Skeletal muscle tissue (tissue), 4 donors: ENCODE results near the gene SLC24A3. TPM values are rescaled to one million over a fixed set of nuclear protein-coding genes. Genes with fewer than 3 reads are reported as not detected.

ENCODE experiments used
- H3K27ac ChIP-seq: one replicate; pipeline ENCODE4 v1.7.0; 2013; ENCODE audit warnings: mild to moderate bottlenecking, low read depth, low read length, inconsistent platforms
- H3K27me3 ChIP-seq, 3 donors: one replicate each; pipeline ENCODE4 v1.7.0; 2013; ENCODE audit warnings: low read length in 3 of 3; ENCODE audit not compliant: control insufficient read depth in 3 of 3, insufficient read depth in 3 of 3
- H3K36me3 ChIP-seq, 3 donors: one replicate each; pipeline ENCODE4 v1.7.0; 2013; ENCODE audit warnings: low read length in 3 of 3; ENCODE audit not compliant: control insufficient read depth in 3 of 3, insufficient read depth in 3 of 3
- H3K4me1 ChIP-seq, 3 donors: one replicate each; pipeline ENCODE4 v1.7.0; 2013; ENCODE audit warnings: low read length in 3 of 3, mild to moderate bottlenecking in 3 of 3; ENCODE audit not compliant: control insufficient read depth in 3 of 3, insufficient read depth in 3 of 3
- H3K4me3 ChIP-seq, 3 donors: one replicate each; pipeline ENCODE4 v1.7.0; 2013; ENCODE audit warnings: low read length in 3 of 3
- H3K9ac ChIP-seq, 3 donors: one replicate each; pipeline ENCODE4 v1.7.0; 2013; ENCODE audit warnings: low read length in 3 of 3, mild to moderate bottlenecking in 3 of 3, moderate library complexity in 2 of 3, low read depth in 1 of 3
- H3K9me3 ChIP-seq, 3 donors: one replicate each; pipeline ENCODE4 v1.7.0; 2013; ENCODE audit warnings: low read length in 3 of 3; ENCODE audit not compliant: control insufficient read depth in 3 of 3
- total RNA-seq: library from RNA; depleted of rRNA; stranded (reverse); fragments of >200 nt; gene quantifications from one replicate; pipeline ENCODE4 v1.2.3, GENCODE V29; 2014
- donor health status: Osteomylitis.

The SLC24A3 gene
- total RNA-seq, 1 donor from 2014 or later = 15.7 TPM

GRCh38 chr20:19715986-19716385, 503.5 kb downstream of the SLC24A3 start:
- Histone ChIP-seq H3K27ac (no peak overlapping the region), H3K9ac (no peak overlapping the region), H3K4me3 (no peak overlapping the region), H3K36me3 (no peaks in the 10 kb centered on the region), H3K27me3 (no peaks in the 10 kb centered on the region), H3K9me3 (no peaks in the 10 kb centered on the region), H3K4me1 (no peaks in the 10 kb centered on the region)

GRCh38 chr20:19718880-19719279, 506.4 kb downstream of the SLC24A3 start:
- no peak overlapping the region for H3K4me3 ChIP-seq
- H3K27ac ChIP-seq = no peak overlapping the region
- no peaks in the 10 kb centered on the region for H3K4me1 ChIP-seq
- no peaks in the 10 kb centered on the region for H3K27me3 ChIP-seq
- no peaks in the 10 kb centered on the region for H3K9me3 ChIP-seq
- no peaks in the 10 kb centered on the region for H3K36me3 ChIP-seq
- H3K9ac ChIP-seq = no peak overlapping the region

GRCh38 chr20:19720991-19721390, 508.5 kb downstream of the SLC24A3 start:
- Histone ChIP-seq H3K27ac (no peak overlapping the region), H3K9me3 (no peaks in the 10 kb centered on the region), H3K4me3 (no peak overlapping the region), H3K27me3 (no peaks in the 10 kb centered on the region), H3K9ac (no peak overlapping the region), H3K4me1 (no peaks in the 10 kb centered on the region), H3K36me3 (no peaks in the 10 kb centered on the region)

- Histone ChIP-seq H3K9me3 (no peaks in the 10 kb centered on the region), H3K27me3 (no peaks in the 10 kb centered on the region), H3K27ac (no peak overlapping the region)
Measured at GRCh38 chr20:19723051-19723450, 510.6 kb downstream of the SLC24A3 start.

GRCh38 chr20:19723813-19724430, 511.5 kb downstream of the SLC24A3 start:
- H3K9me3 ChIP-seq = no peaks in the 10 kb centered on the region
- no peaks in the 10 kb centered on the region for H3K36me3 ChIP-seq
- no peak overlapping the region for H3K4me3 ChIP-seq
- H3K9ac ChIP-seq = no peak overlapping the region
- H3K27ac ChIP-seq = no peak overlapping the region
- H3K27me3 ChIP-seq = no peaks in the 10 kb centered on the region
- H3K4me1 ChIP-seq = no peaks in the 10 kb centered on the region

More at GRCh38 chr20:19723051-19723450, 510.6 kb downstream of the SLC24A3 start:
- Histone ChIP-seq H3K9ac (no peak overlapping the region), H3K4me3 (no peak overlapping the region), H3K36me3 (no peaks in the 10 kb centered on the region), H3K4me1 (no peaks in the 10 kb centered on the region)

GRCh38 chr20:19725373-19725772, 512.9 kb downstream of the SLC24A3 start:
- Histone ChIP-seq H3K9me3 (no peaks in the 10 kb centered on the region), H3K4me1 (no peaks in the 10 kb centered on the region), H3K27me3 (no peaks in the 10 kb centered on the region), H3K27ac (no peak overlapping the region), H3K9ac (no peak overlapping the region), H3K4me3 (no peak overlapping the region), H3K36me3 (no peaks in the 10 kb centered on the region)

- Histone ChIP-seq H3K4me3 (no peak overlapping the region), H3K27me3 (no peaks in the 10 kb centered on the region), H3K4me1 (no peaks in the 10 kb centered on the region), H3K27ac (no peak overlapping the region), H3K9ac (no peak overlapping the region), H3K9me3 (no peaks in the 10 kb centered on the region), H3K36me3 (no peaks in the 10 kb centered on the region)
Measured at GRCh38 chr20:19725814-19726525, 513.5 kb downstream of the SLC24A3 start.

GRCh38 chr20:19727251-19727847, 514.9 kb downstream of the SLC24A3 start:
- H3K27me3 ChIP-seq = no peaks in the 10 kb centered on the region
- H3K36me3 ChIP-seq = no peaks in the 10 kb centered on the region
- H3K9ac ChIP-seq = no peak overlapping the region
- H3K4me3 ChIP-seq = no peak overlapping the region
- H3K9me3 ChIP-seq = no peaks in the 10 kb centered on the region
- no peaks in the 10 kb centered on the region for H3K4me1 ChIP-seq
- H3K27ac ChIP-seq = no peak overlapping the region

- peaks cover 3 to 6% (median 5%) of the 10 kb centered on the region in 3 donors for H3K4me1 ChIP-seq
- no peak overlapping the region for H3K27ac ChIP-seq
- H3K9me3 ChIP-seq = no peaks in the 10 kb centered on the region
- H3K27me3 ChIP-seq = no peaks in the 10 kb centered on the region
- no peaks in the 10 kb centered on the region for H3K36me3 ChIP-seq
- H3K9ac ChIP-seq = no peak overlapping the region
- H3K4me3 ChIP-seq = no peak overlapping the region
Measured at GRCh38 chr20:19729672-19730071, 517.2 kb downstream of the SLC24A3 start.

- Histone ChIP-seq H3K4me1 (peaks cover 10 to 17% (median 15%) of the 10 kb centered on the region in 3 donors), H3K27ac (no peak overlapping the region), H3K27me3 (no peaks in the 10 kb centered on the region), H3K4me3 (no peak overlapping the region), H3K9me3 (no peaks in the 10 kb centered on the region), H3K9ac (no peak overlapping the region), H3K36me3 (no peaks in the 10 kb centered on the region)
Measured at GRCh38 chr20:19730706-19731105, 518.3 kb downstream of the SLC24A3 start.
